ENCODE data around the gene EPS8L3. TPM values are rescaled to one million over a fixed set of nuclear protein-coding genes. Genes with fewer than 3 reads are reported as not detected.

Gene EPS8L3
- total RNA-seq, 1 experiment from 2014 or later = 0.96 TPM

DNA sequence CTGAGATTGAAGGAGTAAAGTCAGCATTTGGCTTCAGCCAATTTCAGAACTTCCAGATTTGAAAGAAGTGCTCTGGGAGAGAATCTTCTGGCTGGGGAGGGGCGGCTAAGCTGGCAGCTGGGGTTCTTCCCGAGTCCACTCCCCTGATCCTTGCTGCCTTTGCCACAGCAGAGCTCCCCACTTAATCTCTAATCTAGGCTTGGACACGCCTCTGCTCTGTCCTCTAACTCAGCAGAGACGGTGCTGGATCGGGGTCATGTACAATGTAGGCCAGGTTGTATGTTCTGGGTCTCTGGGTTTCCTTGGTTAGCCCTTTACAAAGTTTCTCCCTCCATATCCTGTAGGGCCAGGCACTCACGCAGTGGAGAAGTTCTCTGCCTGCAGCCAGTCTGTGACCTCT, 12.8 kb downstream of the EPS8L3 start:
- H3K27ac ChIP-seq (ENCODE audit: low read depth, low read length) = no peak overlapping the region
- no peak overlapping the region for H3K9ac ChIP-seq (ENCODE audit: low read length)
- ChIA-PET POLR2A (no interaction called here), RAD21 (ENCODE audit: low non-redundant PET in 1 of 2, low total read pairs in 2 of 2, uncharacterized antibody in 2 of 2, unreplicated experiment in 2 of 2) (no interaction called here), CTCF (no interaction called here)
- H3K4me3 ChIP-seq (replicated peaks in 1 of 2; ENCODE audit: low read depth in 1 of 2, low read length in 2 of 2) = no peak overlapping the region
- H2AFZ ChIP-seq (ENCODE audit: low read depth, low read length, poor library complexity, severe bottlenecking) = no peak overlapping the region
- no peak overlapping the region for H3K4me2 ChIP-seq (ENCODE audit: low read length)
- H3K79me2 ChIP-seq (ENCODE audit: insufficient read depth, low read length) = no peaks in the 10 kb centered on the region
- H3K9me3 ChIP-seq (ENCODE audit: control insufficient read depth in 1 of 2, insufficient read depth in 1 of 2, low read depth in 1 of 2, low read length in 2 of 2) = no peaks in the 10 kb centered on the region
- H3K9me2 ChIP-seq (ENCODE audit: insufficient read depth) = no peaks in the 10 kb centered on the region
- ATAC-seq (no peak), DNase-seq (ENCODE audit: low read depth, low spot score) (no peak)
- no peaks in the 10 kb centered on the region for H4K20me1 ChIP-seq (ENCODE audit: insufficient read depth)
- H3K27me3 ChIP-seq (ENCODE audit: insufficient read depth, low read length) = no peaks in the 10 kb centered on the region
- BruUV-seq (replicated peaks) = no TSS peak
- intact Hi-C loops (cut with micrococcal nuclease) = no loop called here
- no peaks in the 10 kb centered on the region for H3K36me3 ChIP-seq (ENCODE audit: control insufficient read depth in 1 of 2, insufficient read depth in 2 of 2, low read length in 2 of 2)
- no peaks in the 10 kb centered on the region for H3K4me1 ChIP-seq (ENCODE audit: control insufficient read depth in 1 of 2, insufficient read depth in 2 of 2, low read length in 2 of 2)
- TF ChIP-seq, protein P1, sequence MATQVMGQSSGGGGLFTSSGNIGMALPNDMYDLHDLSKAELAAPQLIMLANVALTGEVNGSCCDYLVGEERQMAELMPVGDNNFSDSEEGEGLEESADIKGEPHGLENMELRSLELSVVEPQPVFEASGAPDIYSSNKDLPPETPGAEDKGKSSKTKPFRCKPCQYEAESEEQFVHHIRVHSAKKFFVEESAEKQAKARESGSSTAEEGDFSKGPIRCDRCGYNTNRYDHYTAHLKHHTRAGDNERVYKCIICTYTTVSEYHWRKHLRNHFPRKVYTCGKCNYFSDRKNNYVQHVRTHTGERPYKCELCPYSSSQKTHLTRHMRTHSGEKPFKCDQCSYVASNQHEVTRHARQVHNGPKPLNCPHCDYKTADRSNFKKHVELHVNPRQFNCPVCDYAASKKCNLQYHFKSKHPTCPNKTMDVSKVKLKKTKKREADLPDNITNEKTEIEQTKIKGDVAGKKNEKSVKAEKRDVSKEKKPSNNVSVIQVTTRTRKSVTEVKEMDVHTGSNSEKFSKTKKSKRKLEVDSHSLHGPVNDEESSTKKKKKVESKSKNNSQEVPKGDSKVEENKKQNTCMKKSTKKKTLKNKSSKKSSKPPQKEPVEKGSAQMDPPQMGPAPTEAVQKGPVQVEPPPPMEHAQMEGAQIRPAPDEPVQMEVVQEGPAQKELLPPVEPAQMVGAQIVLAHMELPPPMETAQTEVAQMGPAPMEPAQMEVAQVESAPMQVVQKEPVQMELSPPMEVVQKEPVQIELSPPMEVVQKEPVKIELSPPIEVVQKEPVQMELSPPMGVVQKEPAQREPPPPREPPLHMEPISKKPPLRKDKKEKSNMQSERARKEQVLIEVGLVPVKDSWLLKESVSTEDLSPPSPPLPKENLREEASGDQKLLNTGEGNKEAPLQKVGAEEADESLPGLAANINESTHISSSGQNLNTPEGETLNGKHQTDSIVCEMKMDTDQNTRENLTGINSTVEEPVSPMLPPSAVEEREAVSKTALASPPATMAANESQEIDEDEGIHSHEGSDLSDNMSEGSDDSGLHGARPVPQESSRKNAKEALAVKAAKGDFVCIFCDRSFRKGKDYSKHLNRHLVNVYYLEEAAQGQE (IDR thresholded peaks at IDR 0.05; ENCODE audit: low read depth) = no peak
- TF ChIP-seq JUND (IDR thresholded peaks at IDR 0.05) (no peak), ZNF274 (IDR thresholded peaks at IDR 0.05; ENCODE audit: low read depth, low read length) (no peak), SRF (IDR thresholded peaks at IDR 0.05; ENCODE audit: low read depth) (no peak), ZBTB33 (IDR thresholded peaks at IDR 0.05; ENCODE audit: extremely low read depth, insufficient replicate concordance, low read length) (no peak), CTCF (IDR thresholded peaks at IDR 0.05 in 2 of 3, conservative IDR thresholded peaks at IDR 0.05 in 1 of 3; ENCODE audit: borderline replicate concordance in 1 of 3, insufficient read depth in 1 of 3, low read depth in 2 of 3, low read length in 2 of 3) (no peak), POLR2AphosphoS5 (IDR thresholded peaks at IDR 0.05; ENCODE audit: low read depth, low read length) (no peak), FOSL1 (IDR thresholded peaks at IDR 0.05; ENCODE audit: low read depth) (no peak), SIN3A (IDR thresholded peaks at IDR 0.05; ENCODE audit: low read depth) (no peak), MAX (IDR thresholded peaks at IDR 0.05) (no peak), ELF1 (IDR thresholded peaks at IDR 0.05; ENCODE audit: borderline replicate concordance, low read depth) (no peak), RAD21 (IDR thresholded peaks at IDR 0.05; ENCODE audit: low read depth) (no peak)

Measured in HCT116 (cell line).